ENCODE data around the gene DPEP1. TPM values are rescaled to one million over a fixed set of nuclear protein-coding genes. Genes with fewer than 3 reads are reported as not detected.

DPEP1 gene
- total RNA-seq, 1 experiment from 2014 or later, result 1.1 TPM

DNA sequence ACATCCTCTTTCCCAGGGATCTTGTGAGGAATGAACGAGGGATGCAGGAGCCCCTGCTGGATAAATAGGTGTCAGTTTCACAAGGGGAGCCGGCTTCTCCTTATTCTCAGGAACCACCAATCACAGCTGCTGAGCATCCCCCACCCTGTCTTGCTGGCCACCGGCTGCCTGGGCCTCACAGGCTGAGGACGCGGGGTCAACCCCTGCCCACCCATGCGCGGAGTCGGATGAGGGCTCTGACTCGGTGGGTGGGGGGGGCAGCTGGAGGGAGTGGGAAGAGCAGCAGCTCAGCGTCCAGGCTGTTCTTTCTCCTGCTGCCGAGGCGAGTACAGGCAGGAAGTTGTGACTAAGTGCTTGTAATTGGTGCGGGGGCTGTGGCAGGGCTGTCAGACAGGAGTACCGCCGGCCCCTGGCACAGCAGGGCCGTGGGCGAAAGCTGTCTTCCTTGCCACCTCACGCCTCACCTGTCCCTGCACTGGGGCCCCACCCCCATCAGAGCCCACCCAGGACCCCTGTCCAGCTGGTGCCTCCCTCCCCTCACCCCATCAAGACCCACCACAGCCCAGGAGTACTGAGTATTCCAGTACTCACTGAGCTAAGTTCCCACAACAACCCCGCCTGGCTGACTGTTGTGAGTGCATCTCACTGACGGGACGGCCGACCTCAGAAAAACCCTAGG lies 11.0 kb upstream of the DPEP1 start:
- BruUV-seq (replicated peaks), result no TSS peak
- H3K27me3 ChIP-seq (ENCODE audit: insufficient read depth, low read length), result no peaks in the 10 kb centered on the region
- H3K4me3 ChIP-seq (replicated peaks in 1 of 2; ENCODE audit: low read depth in 1 of 2, low read length in 2 of 2), result peak overlapping the region; percentile 19 to 49
- ChIA-PET POLR2A (interaction anchor here (0.7 to 1.8 kb wide), 6 partner anchors 13 to 385 kb away, joined by 3 to 6 read pairs (median 3); partner anchors contain the start of genes CHMP1A and SPATA33), RAD21 (ENCODE audit: low non-redundant PET in 1 of 2, low total read pairs in 2 of 2, uncharacterized antibody in 2 of 2, unreplicated experiment in 2 of 2) (interaction anchor here in 1 of 2 experiments (0.6 to 0.7 kb wide), 2 partner anchors 15 to 25 kb away, joined by 3 read pairs; no protein-coding TSS in a partner anchor), CTCF (interaction anchor here (1.0 to 2.0 kb wide), 7 partner anchors 11 to 40 kb away, joined by 3 to 10 read pairs (median 4); partner anchors contain the start of gene DPEP1)
- H3K4me1 ChIP-seq (ENCODE audit: control insufficient read depth in 1 of 2, insufficient read depth in 2 of 2, low read length in 2 of 2), result peaks cover 28 to 52% of the 10 kb centered on the region in 2 experiments
- peak overlapping the region; percentile 27 for H2AFZ ChIP-seq (ENCODE audit: low read depth, low read length, poor library complexity, severe bottlenecking)
- H3K79me2 ChIP-seq (ENCODE audit: insufficient read depth, low read length), result no peaks in the 10 kb centered on the region
- DNase-seq (ENCODE audit: low read depth, low spot score) (peak; percentile 24), ATAC-seq (peak; percentile 71)
- H3K27ac ChIP-seq (ENCODE audit: low read depth, low read length), result peak overlapping the region; percentile 43
- H3K36me3 ChIP-seq (ENCODE audit: control insufficient read depth in 1 of 2, insufficient read depth in 2 of 2, low read length in 2 of 2), result no peaks in the 10 kb centered on the region
- H3K9me2 ChIP-seq (ENCODE audit: insufficient read depth), result no peaks in the 10 kb centered on the region
- TF ChIP-seq TCF7L2 (IDR thresholded peaks at IDR 0.05; ENCODE audit: borderline replicate concordance, extremely low read depth, insufficient read depth, insufficient read length), result peak; percentile 66
- TF ChIP-seq POLR2AphosphoS5 (IDR thresholded peaks at IDR 0.05; ENCODE audit: low read depth, low read length), result peak; percentile 31; the same call in 1 of the 2 replicates
- TF ChIP-seq SRF (IDR thresholded peaks at IDR 0.05; ENCODE audit: low read depth), result no peak
- peak overlapping the region; percentile 31 for H3K9ac ChIP-seq (ENCODE audit: low read length)
- H3K4me2 ChIP-seq (ENCODE audit: low read length), result peak overlapping the region; percentile 83
- intact Hi-C loops (cut with micrococcal nuclease), result no loop called here
- no peaks in the 10 kb centered on the region for H3K9me3 ChIP-seq (ENCODE audit: control insufficient read depth in 1 of 2, insufficient read depth in 1 of 2, low read depth in 1 of 2, low read length in 2 of 2)
- H4K20me1 ChIP-seq (ENCODE audit: insufficient read depth), result no peaks in the 10 kb centered on the region

- ChIA-PET RAD21 (ENCODE audit: low non-redundant PET in 1 of 2, low total read pairs in 2 of 2, uncharacterized antibody in 2 of 2, unreplicated experiment in 2 of 2) (interaction anchor here in 1 of 2 experiments (0.6 to 0.7 kb wide), 2 partner anchors 14 to 24 kb away, joined by 3 read pairs; no protein-coding TSS in a partner anchor), POLR2A (interaction anchor here (0.7 to 1.8 kb wide), 5 partner anchors 12 to 97 kb away, joined by 3 to 6 read pairs (median 3); partner anchors contain the start of genes CHMP1A and SPATA33), CTCF (interaction anchor here (1.0 to 2.0 kb wide), 5 partner anchors 10 to 29 kb away, joined by 4 to 10 read pairs (median 4); partner anchors contain the start of gene DPEP1)
- BruUV-seq (replicated peaks), result no TSS peak
- Histone ChIP-seq H3K4me1 (ENCODE audit: control insufficient read depth in 1 of 2, insufficient read depth in 2 of 2, low read length in 2 of 2) (peaks cover 28 to 55% of the 10 kb centered on the region in 2 experiments), H3K27ac (ENCODE audit: low read depth, low read length) (no peak overlapping the region; the same call in 1 of the 2 replicates), H2AFZ (ENCODE audit: low read depth, low read length, poor library complexity, severe bottlenecking) (no peak overlapping the region), H3K27me3 (ENCODE audit: insufficient read depth, low read length) (no peaks in the 10 kb centered on the region), H3K4me2 (ENCODE audit: low read length) (peak overlapping the region; percentile 83), H3K9me3 (ENCODE audit: control insufficient read depth in 1 of 2, insufficient read depth in 1 of 2, low read depth in 1 of 2, low read length in 2 of 2) (no peaks in the 10 kb centered on the region), H3K79me2 (ENCODE audit: insufficient read depth, low read length) (no peaks in the 10 kb centered on the region), H3K9me2 (ENCODE audit: insufficient read depth) (no peaks in the 10 kb centered on the region), H3K4me3 (replicated peaks in 1 of 2; ENCODE audit: low read depth in 1 of 2, low read length in 2 of 2) (peak overlapping the region; percentile 19 to 49), H4K20me1 (ENCODE audit: insufficient read depth) (no peaks in the 10 kb centered on the region), H3K9ac (ENCODE audit: low read length) (peak overlapping the region; percentile 31; the same call in 1 of the 2 replicates), H3K36me3 (ENCODE audit: control insufficient read depth in 1 of 2, insufficient read depth in 2 of 2, low read length in 2 of 2) (no peaks in the 10 kb centered on the region)
- no peak for DNase-seq (ENCODE audit: low read depth, low spot score)
- intact Hi-C loops (cut with micrococcal nuclease), result no loop called here
- no peak for TF ChIP-seq SIN3A (IDR thresholded peaks at IDR 0.05; ENCODE audit: low read depth)
- TF ChIP-seq, protein P1, sequence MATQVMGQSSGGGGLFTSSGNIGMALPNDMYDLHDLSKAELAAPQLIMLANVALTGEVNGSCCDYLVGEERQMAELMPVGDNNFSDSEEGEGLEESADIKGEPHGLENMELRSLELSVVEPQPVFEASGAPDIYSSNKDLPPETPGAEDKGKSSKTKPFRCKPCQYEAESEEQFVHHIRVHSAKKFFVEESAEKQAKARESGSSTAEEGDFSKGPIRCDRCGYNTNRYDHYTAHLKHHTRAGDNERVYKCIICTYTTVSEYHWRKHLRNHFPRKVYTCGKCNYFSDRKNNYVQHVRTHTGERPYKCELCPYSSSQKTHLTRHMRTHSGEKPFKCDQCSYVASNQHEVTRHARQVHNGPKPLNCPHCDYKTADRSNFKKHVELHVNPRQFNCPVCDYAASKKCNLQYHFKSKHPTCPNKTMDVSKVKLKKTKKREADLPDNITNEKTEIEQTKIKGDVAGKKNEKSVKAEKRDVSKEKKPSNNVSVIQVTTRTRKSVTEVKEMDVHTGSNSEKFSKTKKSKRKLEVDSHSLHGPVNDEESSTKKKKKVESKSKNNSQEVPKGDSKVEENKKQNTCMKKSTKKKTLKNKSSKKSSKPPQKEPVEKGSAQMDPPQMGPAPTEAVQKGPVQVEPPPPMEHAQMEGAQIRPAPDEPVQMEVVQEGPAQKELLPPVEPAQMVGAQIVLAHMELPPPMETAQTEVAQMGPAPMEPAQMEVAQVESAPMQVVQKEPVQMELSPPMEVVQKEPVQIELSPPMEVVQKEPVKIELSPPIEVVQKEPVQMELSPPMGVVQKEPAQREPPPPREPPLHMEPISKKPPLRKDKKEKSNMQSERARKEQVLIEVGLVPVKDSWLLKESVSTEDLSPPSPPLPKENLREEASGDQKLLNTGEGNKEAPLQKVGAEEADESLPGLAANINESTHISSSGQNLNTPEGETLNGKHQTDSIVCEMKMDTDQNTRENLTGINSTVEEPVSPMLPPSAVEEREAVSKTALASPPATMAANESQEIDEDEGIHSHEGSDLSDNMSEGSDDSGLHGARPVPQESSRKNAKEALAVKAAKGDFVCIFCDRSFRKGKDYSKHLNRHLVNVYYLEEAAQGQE (IDR thresholded peaks at IDR 0.05; ENCODE audit: low read depth), result no peak
- TF ChIP-seq POLR2A (IDR thresholded peaks at IDR 0.05; ENCODE audit: borderline replicate concordance, extremely low read depth, insufficient read depth, insufficient read length), result no peak
- no peak for TF ChIP-seq RAD21 (IDR thresholded peaks at IDR 0.05; ENCODE audit: low read depth)
- TF ChIP-seq SP1 (IDR thresholded peaks at IDR 0.05; ENCODE audit: low read depth), result no peak
- TF ChIP-seq ZFX (IDR thresholded peaks at IDR 0.05), result no peak
- no peak for TF ChIP-seq SRF (IDR thresholded peaks at IDR 0.05; ENCODE audit: low read depth)
- TF ChIP-seq MAX (IDR thresholded peaks at IDR 0.05), result no peak
- no peak for TF ChIP-seq YY1 (IDR thresholded peaks at IDR 0.05; ENCODE audit: extremely low read depth, insufficient replicate concordance, low read depth, low read length)
- no peak; the same call in 1 of the 2 replicates for ATAC-seq
Observed at GRCh38 chr16:89602952-89603590, 10.4 kb upstream of the DPEP1 start.
